ENCODE results near the gene NOM1. TPM values are rescaled to one million over a fixed set of nuclear protein-coding genes. Genes with fewer than 3 reads are reported as not detected.
A peak's percentile ranks its signal among the peaks of the same experiment; 100 is the strongest.

Gene NOM1
- total and polyA plus RNA-seq, 2 donors (not counting 1 experiment from before 2014, with no cell fraction given) = 14.2 to 38.3 TPM

DNA sequence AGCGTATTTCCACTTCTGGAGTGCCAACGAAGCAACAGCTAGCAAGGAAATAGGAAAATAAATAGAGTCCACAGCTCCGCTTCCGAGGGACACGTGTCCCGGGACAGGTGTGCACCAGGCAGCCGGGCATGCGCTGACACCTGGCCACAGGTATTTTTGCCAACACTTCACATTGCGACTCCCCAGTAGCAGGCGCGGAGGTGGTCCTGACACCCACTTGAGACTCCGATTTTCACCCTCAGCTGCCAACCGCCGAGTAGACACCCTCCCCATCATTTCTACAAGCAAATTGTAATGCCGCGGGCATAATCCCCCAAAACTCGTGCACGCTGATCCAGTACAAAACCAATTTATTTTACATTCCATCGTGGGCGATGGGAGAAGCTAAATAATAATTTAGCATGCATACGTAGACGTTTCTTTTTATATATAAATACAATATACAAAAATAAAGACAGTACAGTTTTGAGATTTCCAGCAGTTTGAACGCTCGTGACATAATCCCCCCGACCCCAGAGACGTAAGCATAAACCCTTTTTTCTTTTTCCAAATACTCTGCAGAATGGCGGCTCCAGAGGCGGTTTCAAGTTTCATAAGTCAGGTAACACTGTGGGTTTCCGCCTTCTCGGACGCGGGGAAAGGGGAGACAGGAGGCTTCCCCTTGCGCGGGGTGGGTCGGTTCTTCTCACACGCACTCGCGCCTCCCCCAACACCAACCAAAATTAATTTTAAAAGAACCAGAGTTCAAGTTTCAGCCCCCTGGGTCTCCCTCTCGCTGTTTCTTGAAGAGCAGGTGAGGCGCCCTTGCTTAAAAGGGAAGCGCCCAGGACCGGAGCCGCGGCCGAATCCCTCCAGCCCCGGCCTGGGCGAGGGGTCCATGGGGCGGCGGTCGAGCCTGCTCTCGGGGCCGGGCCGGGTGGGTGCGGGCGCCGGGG lies 55.3 kb downstream of the NOM1 start:
- Mint-ChIP-seq H3K9me3 (ENCODE audit: insufficient read depth) (no peaks in the 10 kb centered on the region), H3K4me1 (peaks cover 29% of the 10 kb centered on the region), H3K27ac (peak overlapping the region; percentile 32), H3K27me3 (peaks cover 54% of the 10 kb centered on the region), H3K4me3 (peak overlapping the region; percentile 23)
- Histone ChIP-seq H3K4me2 (replicated peaks; ENCODE audit: low read depth, low read length, poor library complexity, severe bottlenecking) (peak overlapping the region; percentile 45), H3K36me3 (replicated peaks in 1 of 2; ENCODE audit: control extremely low read depth in 1 of 2, control insufficient read depth in 1 of 2, extremely low read depth in 1 of 2, insufficient read depth in 2 of 2, low read length in 1 of 2) (no peaks in the 10 kb centered on the region), H3K9ac (ENCODE audit: low read length) (no peak overlapping the region), H2AFZ (ENCODE audit: insufficient read depth, low read depth, low read length, poor library complexity, severe bottlenecking) (no peak overlapping the region), H3K4me1 (ENCODE audit: control insufficient read depth in 2 of 2, insufficient read depth in 2 of 2, low read length in 2 of 2) (peaks cover 33 to 47% of the 10 kb centered on the region in 2 donors), H3K27ac (ENCODE audit: low read length in 2 of 2) (no peak overlapping the region), H3K27me3 (replicated peaks in 1 of 4; ENCODE audit: control extremely low read depth in 1 of 4, control insufficient read depth in 3 of 4, insufficient read depth in 4 of 4, low read length in 3 of 4) (peaks cover 0 to 91% (median 63%) of the 10 kb centered on the region in 4 experiments), H3K79me2 (ENCODE audit: control insufficient read depth, insufficient read depth, low read length) (no peaks in the 10 kb centered on the region), H4K20me1 (ENCODE audit: control insufficient read depth, insufficient read depth, low read length, poor library complexity, severe bottlenecking) (no peaks in the 10 kb centered on the region), H3K4me3 (ENCODE audit: control extremely low read depth in 1 of 5, extremely low read depth in 1 of 5, insufficient read depth in 1 of 5, low read depth in 2 of 5, low read length in 4 of 5) (no peak overlapping the region), H3K9me3 (ENCODE audit: control extremely low read depth in 1 of 3, control insufficient read depth in 2 of 3, insufficient read depth in 1 of 3, low read length in 2 of 3) (peaks cover 0 to 52% (median 2%) of the 10 kb centered on the region in 3 donors)
- TF ChIP-seq EZH2 (IDR thresholded peaks at IDR 0.05; ENCODE audit: borderline replicate concordance, insufficient read depth, low read depth, low read length, poor library complexity, severe bottlenecking) = no peak
- TF ChIP-seq, protein P1, sequence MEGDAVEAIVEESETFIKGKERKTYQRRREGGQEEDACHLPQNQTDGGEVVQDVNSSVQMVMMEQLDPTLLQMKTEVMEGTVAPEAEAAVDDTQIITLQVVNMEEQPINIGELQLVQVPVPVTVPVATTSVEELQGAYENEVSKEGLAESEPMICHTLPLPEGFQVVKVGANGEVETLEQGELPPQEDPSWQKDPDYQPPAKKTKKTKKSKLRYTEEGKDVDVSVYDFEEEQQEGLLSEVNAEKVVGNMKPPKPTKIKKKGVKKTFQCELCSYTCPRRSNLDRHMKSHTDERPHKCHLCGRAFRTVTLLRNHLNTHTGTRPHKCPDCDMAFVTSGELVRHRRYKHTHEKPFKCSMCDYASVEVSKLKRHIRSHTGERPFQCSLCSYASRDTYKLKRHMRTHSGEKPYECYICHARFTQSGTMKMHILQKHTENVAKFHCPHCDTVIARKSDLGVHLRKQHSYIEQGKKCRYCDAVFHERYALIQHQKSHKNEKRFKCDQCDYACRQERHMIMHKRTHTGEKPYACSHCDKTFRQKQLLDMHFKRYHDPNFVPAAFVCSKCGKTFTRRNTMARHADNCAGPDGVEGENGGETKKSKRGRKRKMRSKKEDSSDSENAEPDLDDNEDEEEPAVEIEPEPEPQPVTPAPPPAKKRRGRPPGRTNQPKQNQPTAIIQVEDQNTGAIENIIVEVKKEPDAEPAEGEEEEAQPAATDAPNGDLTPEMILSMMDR (IDR thresholded peaks at IDR 0.05) = no peak
- intact Hi-C loops (cut with micrococcal nuclease) = no loop called here
- WGBS (ENCODE audit: insufficient coverage) = 7% methylated on average over 47 of the region's 56 CpGs
- DNase-seq (peak; percentile 42), ATAC-seq (ENCODE audit: low read depth) (no peak)
- POLR2A ChIA-PET = no interaction called here
- CTCF ChIA-PET = no interaction called here

All from B cell (primary cell).